GM21447 (cell line): Measurements from ENCODE around the gene TTC21B.
A peak's percentile ranks its signal among the peaks of the same experiment; 100 is the strongest.

Experiments
- ATAC-seq: cut with Tn5 transposase; IDR thresholded peaks from one replicate; pipeline ENCODE4 v1.9.1; 2021; ENCODE audit not compliant: unreplicated experiment

Gene TTC21B

DNA sequence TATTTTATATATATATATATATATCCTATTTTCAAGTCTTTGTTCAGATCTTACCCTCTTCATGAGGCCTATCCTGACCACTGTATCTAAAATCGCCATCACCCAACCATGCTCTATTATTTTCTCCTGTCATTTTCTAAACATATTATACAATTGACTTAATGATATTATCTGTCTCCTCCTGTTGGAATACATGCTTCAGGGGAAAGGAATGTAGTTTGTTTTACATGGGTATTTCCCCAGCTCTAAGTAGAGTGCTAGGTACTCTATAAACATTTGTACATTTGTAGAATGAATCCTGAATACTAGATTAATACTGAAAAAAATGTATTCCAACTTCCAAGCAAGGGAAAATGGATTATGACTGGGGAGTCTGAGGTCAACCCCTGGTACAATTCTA is 26.2 kb downstream of the TTC21B start:
- ATAC-seq, result no peak

DNA sequence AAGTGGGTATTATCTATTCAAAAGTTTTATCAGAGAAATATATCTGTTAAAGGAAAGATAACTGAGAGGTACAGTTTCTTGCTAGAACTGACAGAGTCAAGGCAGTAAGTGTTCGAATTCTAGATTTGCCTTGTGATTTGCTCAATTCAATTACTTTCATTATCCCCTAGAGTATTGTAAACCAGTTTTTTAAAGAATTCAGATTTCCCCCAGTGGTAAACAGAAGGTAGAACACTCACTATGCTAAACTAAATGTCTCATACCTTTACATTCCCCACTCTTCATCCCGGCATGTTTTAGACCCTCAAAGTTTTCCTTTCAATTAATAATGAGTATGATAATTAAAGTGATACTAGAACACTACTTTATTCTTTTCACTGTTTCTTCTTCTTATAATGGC is 28.6 kb downstream of the TTC21B start:
- no peak for ATAC-seq

DNA sequence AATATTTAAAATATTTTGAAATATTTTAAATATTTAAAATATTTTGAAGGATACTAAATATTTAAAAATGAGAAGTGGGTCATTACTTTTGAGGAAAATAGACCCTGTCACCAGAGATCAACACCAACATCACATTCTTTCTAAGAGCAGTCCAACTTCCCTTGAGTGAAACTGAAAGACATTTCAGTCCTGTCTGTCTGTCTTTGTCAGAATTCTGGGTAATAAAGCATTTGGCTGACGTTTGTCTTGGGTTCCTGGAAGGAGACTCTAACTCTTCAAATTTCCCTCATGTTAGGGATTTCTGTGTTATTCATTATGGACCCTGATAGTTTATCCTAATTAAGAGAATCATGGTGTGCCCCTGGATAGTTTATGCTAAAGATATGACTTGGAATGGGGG is 32.8 kb downstream of the TTC21B start:
- ATAC-seq, result no peak

DNA sequence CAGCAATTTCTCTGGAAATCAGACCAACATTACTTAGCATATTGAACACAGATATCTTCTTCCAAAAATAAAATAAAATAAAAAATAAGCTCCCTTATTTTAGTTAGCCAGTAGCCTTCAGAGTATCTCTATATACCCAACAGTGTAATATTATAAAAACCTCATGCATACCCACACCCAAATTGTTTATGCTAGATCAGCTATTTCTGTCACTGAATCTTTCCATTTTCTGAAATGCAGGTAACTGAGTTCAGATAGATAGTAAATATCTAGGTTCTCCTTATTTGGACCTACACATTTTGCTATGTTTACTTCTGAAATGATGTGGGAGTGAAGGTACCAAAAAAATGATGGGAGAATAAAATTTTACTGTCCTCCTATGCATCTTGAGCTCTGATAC is 39.9 kb downstream of the TTC21B start:
- ATAC-seq, result no peak

DNA sequence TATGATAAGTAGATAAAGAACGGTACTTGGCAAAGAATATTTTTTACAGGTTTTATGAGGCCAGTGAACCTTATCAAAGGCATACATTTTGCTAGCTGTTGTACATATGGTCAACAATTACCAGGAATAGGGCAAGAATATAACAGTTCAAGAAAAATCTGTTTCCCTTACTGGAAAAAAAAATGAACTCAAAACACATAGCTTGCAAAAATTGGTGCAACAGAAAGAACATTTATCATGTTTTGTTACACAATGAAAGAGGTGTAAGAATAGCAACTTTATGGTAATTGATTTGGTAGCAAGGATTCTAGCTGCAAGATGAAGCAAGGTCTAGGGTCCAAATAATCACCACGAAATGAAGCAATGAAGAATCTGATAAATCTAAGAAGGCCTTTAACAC is 41.6 kb downstream of the TTC21B start:
- ATAC-seq, result no peak

DNA sequence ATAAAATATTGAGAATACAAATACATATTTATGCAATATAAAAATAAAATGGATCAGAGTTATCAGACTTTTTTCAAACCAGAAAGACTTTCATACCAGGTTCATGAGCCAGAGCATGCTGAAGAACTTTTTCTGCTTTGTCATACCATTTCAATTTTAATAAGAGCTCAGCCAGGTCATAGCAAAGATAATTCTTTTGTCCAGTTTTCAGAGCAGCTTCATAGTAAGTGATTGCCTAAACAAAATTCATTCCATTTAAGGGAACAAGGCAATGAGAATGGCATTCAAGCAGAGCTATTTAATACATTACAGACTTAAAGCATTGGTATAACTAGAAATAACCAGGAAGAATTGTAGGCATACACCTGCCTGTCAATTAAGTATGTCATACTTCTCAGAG is 42.3 kb downstream of the TTC21B start:
- no peak for ATAC-seq

DNA sequence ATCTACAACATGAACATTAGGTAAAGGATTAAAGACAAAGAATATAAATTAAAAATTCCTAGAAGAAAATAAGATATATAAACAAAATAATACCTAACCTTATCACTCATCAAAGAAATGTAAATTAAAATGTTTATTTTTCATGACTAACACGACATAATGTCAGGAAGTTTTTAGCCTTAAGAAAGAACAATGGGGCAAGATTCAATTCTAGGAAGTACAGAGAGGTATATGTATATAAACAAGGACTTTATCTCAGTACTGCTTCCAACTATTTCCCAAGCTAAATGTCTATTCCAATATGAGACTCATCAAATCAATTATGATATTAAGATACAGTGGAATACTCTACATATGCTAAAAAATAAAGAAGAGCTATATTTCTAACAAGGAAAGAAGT is 44.1 kb downstream of the TTC21B start:
- no peak for ATAC-seq

DNA sequence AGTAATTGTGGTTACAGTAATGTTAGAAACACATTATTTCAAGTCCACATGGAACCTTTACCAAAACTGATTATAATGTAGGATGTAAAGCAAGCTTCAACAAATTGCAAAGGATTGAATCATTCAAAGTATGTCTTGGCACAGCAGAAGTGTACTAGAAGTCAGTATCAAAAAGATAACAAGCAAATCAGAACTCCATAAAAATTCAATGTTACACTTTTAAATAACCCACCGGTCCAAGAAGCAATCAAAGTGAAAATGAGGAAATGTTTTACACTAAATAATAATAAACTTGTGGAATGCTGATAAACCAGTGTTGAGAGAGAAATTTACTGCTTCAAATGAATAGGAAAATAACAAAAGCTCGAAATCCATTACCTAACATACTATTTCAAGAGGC is 47.7 kb downstream of the TTC21B start:
- no peak for ATAC-seq

DNA sequence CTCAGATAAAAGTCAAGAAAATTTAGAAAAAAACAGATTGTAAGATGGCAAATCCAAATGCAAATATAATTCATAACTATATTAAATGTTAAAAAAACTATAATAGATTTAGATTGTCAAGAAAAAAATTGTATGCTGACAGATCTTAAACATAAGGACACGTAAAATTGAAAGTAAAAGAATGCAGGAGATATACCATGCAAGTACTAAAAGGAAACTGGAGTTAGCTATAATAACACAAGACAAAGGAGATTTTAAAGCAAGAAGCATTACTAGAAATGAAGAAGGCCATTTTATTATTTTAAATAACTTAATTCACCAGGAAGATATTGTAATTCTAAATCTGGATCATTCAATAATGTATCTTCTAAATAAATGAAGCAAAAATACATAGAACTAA is 48.3 kb downstream of the TTC21B start:
- no peak for ATAC-seq

DNA sequence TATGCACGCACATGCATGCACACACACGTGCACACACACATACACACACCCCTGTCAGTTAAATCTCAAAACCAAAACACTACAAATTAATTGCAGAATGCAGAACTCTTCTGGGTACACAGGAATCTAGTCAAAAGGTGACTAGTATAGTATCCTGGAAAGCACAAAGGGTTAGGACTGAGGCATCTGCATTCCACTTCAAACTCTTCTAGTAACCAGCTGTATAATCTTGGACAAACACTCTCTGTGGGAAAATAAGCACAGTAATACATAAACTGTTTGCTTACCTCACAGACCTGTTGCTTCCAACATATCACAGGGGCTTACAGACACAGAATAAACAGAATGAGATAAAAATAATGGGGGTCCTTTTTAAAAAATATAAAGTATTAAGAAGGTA is 49.1 kb downstream of the TTC21B start:
- no peak for ATAC-seq

DNA sequence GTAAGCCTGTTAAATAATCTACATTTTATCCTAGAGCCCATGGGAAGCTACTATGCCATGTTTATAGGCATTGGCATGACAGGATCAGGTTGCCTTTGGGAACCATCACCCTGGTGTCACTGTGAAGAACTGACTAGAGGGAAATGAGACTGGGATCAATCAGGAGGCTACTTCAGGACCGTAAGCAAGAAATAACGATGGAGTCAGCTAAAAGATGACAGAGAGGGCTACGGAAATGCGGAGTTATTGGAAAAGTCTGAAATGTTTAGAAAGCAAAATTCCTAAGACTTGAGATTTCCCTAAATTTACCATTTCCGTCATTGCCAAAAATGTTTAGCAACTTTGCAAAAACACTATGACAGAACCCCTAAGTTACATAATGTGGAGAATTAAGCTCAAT is 50.2 kb downstream of the TTC21B start:
- ATAC-seq, result no peak

DNA sequence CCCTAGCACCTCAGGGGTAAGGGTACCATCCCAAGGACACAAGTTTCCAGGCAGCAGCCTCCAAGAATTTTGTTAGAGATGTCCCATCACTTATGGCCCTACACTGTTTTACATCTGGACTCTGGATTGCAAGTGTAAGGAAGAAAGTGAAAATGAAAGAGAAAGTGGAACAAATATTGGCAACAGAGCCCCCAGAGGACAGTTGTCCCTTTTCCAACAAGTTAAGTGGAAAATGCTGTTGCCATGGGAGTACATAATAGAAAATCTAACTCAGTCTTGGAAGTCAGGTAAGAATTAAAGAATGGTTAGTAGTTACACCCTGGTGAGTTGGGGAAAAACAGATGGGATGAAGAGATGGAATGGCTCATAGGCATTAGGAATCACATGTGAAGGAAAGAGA is 50.6 kb downstream of the TTC21B start:
- ATAC-seq, result no peak

DNA sequence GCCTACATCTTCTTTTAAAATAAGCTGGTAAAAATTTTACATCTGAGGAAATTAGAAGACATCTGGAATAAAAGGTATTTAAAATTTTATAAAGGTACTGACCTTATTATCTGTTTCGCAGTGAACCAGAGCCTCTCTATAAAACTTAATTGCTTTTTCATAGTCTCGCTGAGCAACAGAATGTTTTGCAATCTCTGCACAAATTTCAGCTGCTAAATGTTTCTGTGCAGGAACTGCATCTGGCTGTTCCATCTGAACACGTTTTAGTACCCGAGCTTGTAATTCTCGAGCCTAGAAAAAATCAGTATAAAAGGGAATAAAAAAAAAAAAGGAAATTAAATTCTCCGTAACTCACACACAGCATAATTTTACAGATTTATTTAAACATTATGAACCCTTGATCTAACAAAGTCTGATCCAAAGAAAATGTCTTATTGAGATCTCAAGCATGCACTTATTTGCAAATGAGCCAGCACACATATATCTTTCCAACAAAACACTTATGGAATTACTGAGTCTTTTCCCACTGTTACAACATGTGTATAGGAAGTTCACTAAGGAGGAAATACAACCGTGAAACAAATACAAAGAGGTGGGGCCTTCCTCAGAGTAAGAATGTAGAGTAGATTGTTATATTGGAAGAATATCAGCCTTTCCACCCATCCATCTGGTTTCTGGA is 51.8 kb downstream of the TTC21B start:
- ATAC-seq, result no peak

DNA sequence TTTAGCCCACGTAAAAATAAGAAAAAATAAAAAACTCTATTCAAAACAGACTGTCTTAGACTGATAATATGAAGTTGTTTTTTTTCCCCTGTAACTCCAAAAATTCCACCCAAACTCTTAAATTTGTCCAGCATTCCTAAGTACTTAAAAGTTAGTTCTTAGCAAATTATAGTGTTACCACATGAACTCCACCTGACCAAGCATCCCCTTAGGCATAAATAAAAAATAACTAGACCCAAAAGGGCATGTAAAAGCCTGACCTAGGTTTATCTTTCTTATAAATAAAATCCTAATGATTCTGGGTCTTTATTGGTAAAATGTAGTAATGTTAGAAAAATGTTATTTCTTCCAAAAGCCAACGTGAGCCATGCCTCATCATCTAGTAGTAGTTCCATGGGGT is 54.3 kb downstream of the TTC21B start:
- ATAC-seq, result no peak

DNA sequence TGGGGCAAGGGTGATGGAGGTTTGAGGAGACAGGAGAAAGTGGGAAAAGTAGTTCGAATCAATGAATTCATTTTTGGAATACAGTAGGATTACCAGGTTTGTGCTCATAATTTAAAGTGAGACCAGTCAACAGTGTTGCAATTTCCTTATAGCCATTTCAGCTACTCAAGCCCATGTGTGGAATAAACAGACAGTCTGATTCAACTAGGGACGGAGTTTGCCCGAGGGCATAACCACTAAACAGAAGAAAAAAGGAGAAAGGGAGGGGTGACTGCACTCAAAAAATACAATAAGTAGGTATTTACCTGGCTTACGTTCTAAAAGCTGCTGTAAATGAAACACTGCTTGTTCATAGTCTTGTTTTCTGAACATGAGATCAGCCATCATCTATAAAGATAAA is 55.2 kb downstream of the TTC21B start:
- ATAC-seq, result no peak

DNA sequence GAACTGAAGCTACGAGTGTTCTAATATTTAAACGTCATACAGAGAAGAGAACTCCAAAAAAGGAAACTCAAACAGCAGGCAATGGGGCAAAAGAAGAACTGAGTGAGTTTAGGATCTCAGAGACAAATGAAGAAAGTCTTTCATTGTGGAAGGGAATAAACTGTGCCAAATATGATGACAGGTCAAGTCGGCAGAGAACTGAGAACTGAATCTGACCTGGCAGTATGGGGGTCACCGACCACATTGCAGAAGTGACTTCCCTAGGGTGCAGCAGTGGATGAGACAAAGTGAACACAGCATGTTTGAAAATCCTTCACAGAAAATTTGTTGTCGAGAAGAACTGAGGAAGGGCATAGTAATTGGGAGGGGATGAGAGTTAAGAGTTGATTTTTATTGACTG is 55.9 kb downstream of the TTC21B start:
- peak; percentile 60 for ATAC-seq

DNA sequence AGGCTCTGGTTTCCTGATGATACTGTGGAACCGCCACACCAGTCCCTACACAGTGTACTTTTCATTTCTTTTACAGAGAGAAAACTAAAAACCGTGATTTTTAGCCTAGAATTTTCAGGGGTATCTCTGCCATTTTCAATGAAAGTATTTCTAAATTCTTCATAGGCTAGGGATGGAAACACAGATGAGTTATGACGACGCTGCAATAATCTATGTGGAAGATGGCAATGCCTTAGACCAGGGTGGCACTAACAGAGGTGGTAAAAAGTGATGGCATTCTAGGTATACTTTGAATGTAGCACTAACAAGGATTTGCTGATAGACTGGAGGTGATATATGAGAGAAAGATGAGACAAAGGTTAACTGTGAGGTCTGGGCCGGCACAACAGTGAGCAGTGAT is 56.5 kb downstream of the TTC21B start:
- ATAC-seq, result no peak

DNA sequence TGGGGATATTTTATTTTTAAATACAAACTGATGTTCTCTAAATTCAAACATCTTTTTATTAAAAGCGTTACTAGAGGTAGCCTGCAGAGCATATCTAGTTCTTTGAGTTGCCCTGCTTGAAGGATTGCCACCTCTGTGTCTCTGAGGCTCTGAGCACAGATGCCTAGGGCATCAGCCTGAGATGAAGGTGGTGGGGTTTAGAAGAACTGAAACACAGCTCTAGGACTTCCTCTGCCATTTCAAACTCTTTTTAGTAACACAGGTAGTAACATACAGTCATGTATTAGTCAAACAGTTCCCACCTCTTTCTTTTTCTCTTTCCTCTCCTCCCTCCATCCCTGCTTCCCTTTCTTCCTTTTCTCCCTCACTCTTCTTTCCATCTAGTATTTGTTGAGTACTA is 57.6 kb downstream of the TTC21B start:
- peak; percentile 95 for ATAC-seq

DNA sequence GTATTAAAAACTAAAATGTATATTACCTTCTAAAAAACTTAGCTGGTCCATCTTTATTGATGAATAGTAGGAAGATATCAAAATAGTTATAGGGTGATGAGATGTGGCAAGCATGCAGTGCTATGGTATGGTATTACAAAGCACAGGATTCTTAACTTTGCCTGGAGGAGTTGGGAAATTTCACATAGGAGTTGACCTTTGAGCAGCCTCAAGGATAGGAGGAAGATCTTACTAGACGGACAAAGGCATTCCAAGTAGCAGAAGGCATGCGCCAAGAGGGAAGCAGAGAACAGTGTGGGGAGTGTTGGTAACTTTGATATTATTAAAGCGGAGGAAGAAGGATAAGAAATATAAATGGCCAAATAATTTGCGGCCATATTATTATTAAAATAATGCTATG is 60.0 kb downstream of the TTC21B start:
- ATAC-seq, result no peak

DNA sequence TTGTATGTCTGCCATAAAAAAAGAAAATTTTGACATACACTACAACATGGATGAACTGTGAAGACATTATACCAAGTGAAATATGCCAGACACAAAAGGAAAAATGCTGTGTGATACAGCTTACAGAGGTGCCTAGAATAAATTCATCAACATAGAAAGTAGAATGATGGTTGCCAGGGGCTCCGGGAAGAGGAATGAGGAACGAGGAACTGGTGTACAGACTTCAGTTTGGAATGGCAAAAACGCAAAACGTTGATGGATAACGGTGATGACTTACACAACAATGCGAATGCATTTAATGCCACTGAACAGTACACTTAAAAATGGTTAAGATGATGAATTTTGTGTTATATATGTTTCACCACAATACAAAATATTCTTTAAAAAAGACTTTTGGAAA is 61.0 kb downstream of the TTC21B start:
- ATAC-seq, result no peak

DNA sequence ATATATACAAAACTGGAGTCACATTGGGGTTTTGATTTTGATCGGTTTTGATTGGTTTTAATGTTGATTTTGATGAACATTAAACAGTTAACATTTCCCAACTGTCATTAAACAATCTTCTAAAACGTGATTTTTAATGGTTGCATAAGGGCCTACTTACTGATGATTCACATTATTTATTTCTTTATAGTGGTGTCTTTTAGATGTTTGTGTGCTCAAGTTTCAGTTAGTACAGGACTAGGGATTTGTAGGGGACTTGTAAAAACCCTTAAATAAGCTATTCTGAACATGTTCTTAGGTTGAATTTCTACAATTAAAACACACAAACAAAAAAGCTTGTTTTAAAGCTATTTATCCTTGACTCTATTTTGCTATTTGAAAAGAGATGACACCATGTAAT is 61.6 kb downstream of the TTC21B start:
- ATAC-seq, result no peak

DNA sequence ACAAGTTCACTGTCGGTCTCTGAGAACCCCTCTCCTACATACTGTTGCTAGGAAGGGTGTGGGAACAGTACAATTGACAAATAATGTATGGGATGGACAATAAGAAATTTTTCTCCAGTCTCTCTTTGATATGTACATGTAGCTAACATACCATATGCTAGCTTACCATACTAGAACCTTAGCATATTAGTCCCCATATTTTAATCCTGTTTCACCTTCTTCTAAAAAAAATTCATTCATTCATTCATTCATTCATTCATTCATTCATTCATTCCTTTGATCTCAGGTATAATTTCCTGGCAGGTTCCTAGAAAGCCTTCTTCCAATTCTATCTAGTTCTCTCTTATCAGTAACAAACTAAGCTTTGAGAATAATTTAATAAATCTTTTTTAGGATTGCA is 62.2 kb downstream of the TTC21B start:
- ATAC-seq, result no peak

DNA sequence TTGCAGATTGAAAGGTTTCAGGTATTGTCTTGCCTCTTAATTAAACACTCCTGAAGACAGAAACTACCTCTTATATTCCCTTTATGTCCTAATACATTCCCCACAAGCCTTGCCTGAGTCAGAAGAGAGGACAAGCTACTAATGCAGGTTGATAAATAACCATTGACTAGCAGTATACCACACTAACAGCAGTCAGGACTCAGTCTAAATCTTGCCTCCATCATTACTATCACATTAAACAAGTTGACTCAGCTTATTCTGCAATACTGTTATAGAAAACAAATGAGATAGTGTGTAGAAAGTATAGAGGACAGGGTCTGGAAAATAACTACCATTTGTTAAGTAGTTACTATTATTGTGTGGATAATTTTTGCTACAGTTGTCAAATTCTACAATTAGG is 63.8 kb downstream of the TTC21B start:
- ATAC-seq, result no peak

DNA sequence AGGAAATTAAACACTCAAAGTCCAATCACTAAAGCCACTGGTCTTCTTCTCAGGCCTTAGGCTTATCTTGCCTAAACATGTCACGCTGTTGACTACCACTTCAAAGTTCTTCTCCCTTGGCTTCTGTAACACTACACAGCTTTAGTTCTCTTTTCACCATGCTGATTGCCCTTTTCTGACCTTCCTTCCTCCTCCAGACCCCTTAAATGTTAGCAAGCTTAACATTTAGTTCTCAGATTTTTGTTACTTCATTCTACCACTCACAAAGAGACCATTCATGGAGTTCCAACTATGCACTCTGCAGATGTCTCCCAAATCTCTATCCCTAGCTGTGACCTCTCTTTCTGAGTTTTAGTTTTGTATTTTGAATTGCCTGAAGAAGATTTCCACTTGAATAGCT is 64.4 kb downstream of the TTC21B start:
- no peak for ATAC-seq
